Tibial nerve (tissue), 4 donors: ENCODE data around the gene IGF2R. TPM values are rescaled to one million over a fixed set of nuclear protein-coding genes. Genes with fewer than 3 reads are reported as not detected.

ENCODE experiments used
- DNase-seq, 2 donors: peaks; one replicate each; pipeline ENCODE4 v3.0.0-alpha.2; 2019; ENCODE audit warnings: low spot score in 2 of 2
- H3K27ac ChIP-seq, 4 donors: fragments of 200-600 bp; sonication (generic) in 3 of 4; one replicate each; pipeline ENCODE4 v1.5.1; 2017 to 2019; ENCODE audit warnings: mild to moderate bottlenecking in 1 of 4
- H3K27me3 ChIP-seq, 2 donors: fragments of 200-600 bp; sonication (generic) in 1 of 2; one replicate each; pipeline versions ENCODE4 v1.5.1 to v1.6.0; 2017 to 2019
- H3K36me3 ChIP-seq, 3 donors: fragments of 200-600 bp; sonication (generic); one replicate each; pipeline ENCODE4 v1.5.1; 2018 to 2019
- H3K4me1 ChIP-seq, 4 donors: fragments of 200-600 bp; sonication (generic) in 3 of 4; one replicate each; pipeline ENCODE4 v1.5.1; 2017 to 2019
- H3K4me3 ChIP-seq, 4 donors: fragments of 200-600 bp; sonication (generic) in 3 of 4; one replicate each; pipeline ENCODE4 v1.5.1; 2017 to 2019; ENCODE audit warnings: mild to moderate bottlenecking in 1 of 4, moderate library complexity in 1 of 4
- H3K9me3 ChIP-seq, 4 donors: fragments of 200-600 bp; sonication (generic) in 3 of 4; one replicate each; pipeline ENCODE4 v1.5.1; 2017 to 2019
- EP300 ChIP-seq, 2 donors: sonication (generic); formaldehyde crosslinking; IDR thresholded peaks; one replicate each; pipeline ENCODE4 v1.6.1; 2017; ENCODE audit warnings: antibody characterized with exemption in 2 of 2, mild to moderate bottlenecking in 1 of 2
- POLR2A ChIP-seq, 2 donors: fragments of 450-650 bp; IDR thresholded peaks; one replicate each; pipeline ENCODE4 v1.6.1; 2017; ENCODE audit warnings: antibody characterized with exemption in 2 of 2, mild to moderate bottlenecking in 2 of 2, moderate library complexity in 2 of 2
- WGBS, 2 donors: methylation state at CpG; one replicate each; pipeline ENCODE4 v1.1.5; 2018; 5-methylcytosine and 5-hydroxymethylcytosine counted together
- total RNA-seq, 4 donors: library from RNA; depleted of rRNA; stranded (reverse); fragments of >200 nt; gene quantifications; one replicate each; pipeline ENCODE4 v1.1.0, GENCODE V29; 2016
- TF ChIP-seq, protein P1 (sequence below), 5 experiments: fragments of 200-600 bp in 3 of 5; fragments of 450-650 bp in 2 of 5; sonication (generic) in 3 of 5; IDR thresholded peaks; one replicate each; pipeline ENCODE4 v1.5.1; 2016 to 2019; ENCODE audit warnings: antibody characterized with exemption in 5 of 5, mild to moderate bottlenecking in 3 of 5, moderate library complexity in 2 of 5

IGF2R gene
- total RNA-seq, 4 donors from 2014 or later = 60.1 to 81.3 (median 68.5) TPM

DNA sequence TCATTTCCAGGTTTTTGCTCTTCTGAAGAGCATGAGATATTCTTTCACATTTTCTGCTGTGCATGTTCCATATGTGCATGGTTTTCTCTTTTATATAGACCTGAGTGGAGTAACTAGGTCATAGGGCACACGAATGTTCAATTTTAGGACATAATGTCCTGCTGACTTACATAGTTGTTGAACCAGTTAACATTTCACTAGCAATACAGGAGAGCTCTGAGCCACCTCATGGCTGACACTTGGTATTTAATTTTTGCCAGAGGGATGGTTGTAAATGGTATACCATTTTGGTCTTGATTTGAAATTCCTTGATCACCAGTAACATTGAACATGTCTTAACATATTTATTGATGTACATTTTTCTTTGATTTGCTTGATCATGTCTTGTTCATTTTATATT lies 38.3 kb downstream of the IGF2R start:
- peaks cover 0 to 28% (median 0%) of the 10 kb centered on the region in 3 donors for H3K36me3 ChIP-seq
- WGBS, 2 donors = 90% methylated on average over 1 of the region's 1 CpG
- no peaks in the 10 kb centered on the region for H3K27me3 ChIP-seq
- no peaks in the 10 kb centered on the region for H3K9me3 ChIP-seq
- no peak for DNase-seq
- peaks cover 0 to 62% (median 4%) of the 10 kb centered on the region in 4 donors for H3K4me1 ChIP-seq
- no peak overlapping the region for H3K4me3 ChIP-seq
- no peak overlapping the region for H3K27ac ChIP-seq
- TF ChIP-seq POLR2A (IDR thresholded peaks at IDR 0.05) = no peak
- TF ChIP-seq, protein P1, sequence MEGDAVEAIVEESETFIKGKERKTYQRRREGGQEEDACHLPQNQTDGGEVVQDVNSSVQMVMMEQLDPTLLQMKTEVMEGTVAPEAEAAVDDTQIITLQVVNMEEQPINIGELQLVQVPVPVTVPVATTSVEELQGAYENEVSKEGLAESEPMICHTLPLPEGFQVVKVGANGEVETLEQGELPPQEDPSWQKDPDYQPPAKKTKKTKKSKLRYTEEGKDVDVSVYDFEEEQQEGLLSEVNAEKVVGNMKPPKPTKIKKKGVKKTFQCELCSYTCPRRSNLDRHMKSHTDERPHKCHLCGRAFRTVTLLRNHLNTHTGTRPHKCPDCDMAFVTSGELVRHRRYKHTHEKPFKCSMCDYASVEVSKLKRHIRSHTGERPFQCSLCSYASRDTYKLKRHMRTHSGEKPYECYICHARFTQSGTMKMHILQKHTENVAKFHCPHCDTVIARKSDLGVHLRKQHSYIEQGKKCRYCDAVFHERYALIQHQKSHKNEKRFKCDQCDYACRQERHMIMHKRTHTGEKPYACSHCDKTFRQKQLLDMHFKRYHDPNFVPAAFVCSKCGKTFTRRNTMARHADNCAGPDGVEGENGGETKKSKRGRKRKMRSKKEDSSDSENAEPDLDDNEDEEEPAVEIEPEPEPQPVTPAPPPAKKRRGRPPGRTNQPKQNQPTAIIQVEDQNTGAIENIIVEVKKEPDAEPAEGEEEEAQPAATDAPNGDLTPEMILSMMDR (IDR thresholded peaks at IDR 0.05) = no peak

DNA sequence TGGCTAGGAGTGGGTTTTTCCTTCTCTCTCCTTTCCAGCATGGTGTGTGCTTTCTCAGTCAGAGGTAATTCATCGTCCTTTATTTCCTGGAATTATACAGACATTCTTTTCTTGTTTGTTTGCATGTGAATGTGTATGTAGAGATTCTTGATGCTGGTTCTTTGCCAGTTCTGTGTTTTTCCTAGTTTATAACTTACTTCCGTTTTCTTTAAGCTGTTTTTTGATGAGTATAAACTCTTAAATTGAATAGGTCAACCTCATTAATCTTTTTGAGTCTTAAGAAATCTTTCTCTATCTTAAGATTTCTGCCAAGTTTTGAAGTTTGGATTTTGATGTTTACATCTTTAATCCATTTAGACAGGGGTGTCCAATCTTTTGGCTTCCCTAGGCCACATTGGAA lies 38.7 kb downstream of the IGF2R start:
- Histone ChIP-seq H3K4me3 (no peak overlapping the region), H3K27me3 (no peaks in the 10 kb centered on the region), H3K4me1 (peaks cover 0 to 62% (median 4%) of the 10 kb centered on the region in 4 donors), H3K9me3 (no peaks in the 10 kb centered on the region), H3K27ac (peak overlapping the region in 1 of 4 donors; percentile 7), H3K36me3 (peaks cover 0 to 33% (median 0%) of the 10 kb centered on the region in 3 donors)
- no peak for DNase-seq
- WGBS, 2 donors = 31 to 35% methylated on average over 2 of the region's 2 CpGs
- no peak for TF ChIP-seq POLR2A (IDR thresholded peaks at IDR 0.05)
- TF ChIP-seq, protein P1 (IDR thresholded peaks at IDR 0.05) = no peak
- TF ChIP-seq EP300 (IDR thresholded peaks at IDR 0.05) = no peak

DNA sequence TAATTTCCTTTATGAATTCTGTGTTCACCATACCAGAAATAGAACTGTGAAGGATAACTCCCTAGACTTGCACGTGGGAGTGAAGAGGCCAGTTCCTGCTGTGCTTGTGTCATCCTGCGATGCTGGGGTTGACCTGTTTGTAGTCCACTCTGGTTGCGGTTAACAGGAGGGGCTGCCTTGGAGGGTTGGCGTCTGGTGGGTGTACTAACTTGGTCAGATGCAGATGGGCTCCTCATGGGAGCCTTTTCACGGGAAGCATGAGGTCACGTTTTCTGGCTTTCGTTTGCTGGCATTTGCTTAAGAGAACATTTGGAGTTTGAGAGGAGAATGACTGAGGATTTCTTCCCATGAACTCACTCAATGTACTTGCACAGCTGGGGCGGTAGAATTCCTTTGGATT lies 41.2 kb downstream of the IGF2R start:
- H3K4me1 ChIP-seq = peaks cover 0 to 66% (median 6%) of the 10 kb centered on the region in 4 donors
- no peaks in the 10 kb centered on the region for H3K9me3 ChIP-seq
- H3K27ac ChIP-seq = no peak overlapping the region
- TF ChIP-seq, protein P1 (IDR thresholded peaks at IDR 0.05) = no peak
- TF ChIP-seq EP300 (IDR thresholded peaks at IDR 0.05) (peak in 1 of 2 donors; percentile 61), POLR2A (IDR thresholded peaks at IDR 0.05) (no peak)
- H3K36me3 ChIP-seq = peaks cover 0 to 36% (median 0%) of the 10 kb centered on the region in 3 donors
- no peaks in the 10 kb centered on the region for H3K27me3 ChIP-seq
- H3K4me3 ChIP-seq = no peak overlapping the region
- WGBS, 2 donors = 43 to 59% methylated on average over 8 of the region's 8 CpGs
- peak; percentile 44 to 57 for DNase-seq

DNA sequence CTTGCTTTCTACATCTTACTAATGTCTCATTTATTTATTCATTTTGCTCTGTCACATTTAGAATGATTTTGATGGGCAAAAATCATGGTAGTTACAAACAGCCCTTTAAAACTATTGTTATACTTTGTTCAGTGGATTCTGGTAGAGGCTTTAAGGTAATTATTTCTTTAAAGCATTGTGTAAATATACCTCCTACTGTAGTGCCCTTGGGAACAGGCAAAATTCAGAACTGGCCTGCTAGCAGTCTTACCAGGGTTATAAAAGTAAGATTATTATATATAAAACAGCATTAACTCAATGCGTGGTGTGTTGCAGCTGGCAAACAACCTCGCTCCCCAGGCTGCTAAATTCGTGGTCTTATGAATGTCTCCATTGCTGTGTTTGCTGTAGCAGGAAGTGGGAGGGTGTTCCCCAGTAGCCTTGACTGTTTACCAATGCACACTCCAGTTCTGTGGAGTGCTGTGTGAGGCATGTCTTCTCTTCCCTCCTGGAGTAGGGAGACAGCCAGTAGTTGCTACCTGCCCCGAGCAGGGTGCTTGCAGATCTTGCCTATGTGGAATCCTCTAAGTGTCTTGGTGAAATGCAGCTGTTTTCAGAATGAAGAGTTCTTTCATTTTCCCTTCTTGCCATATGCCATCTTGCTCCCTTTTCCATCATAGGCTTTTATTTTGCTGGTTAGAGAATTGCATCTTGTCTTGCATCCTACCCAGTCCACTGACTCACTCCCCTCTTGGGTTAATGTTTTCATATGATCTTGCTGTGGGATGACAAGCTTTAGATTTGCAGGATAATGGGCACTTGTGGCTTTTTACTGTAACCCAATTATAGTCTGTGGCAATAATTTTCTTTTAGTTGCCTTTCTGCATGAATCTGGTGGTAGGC lies 45.3 kb downstream of the IGF2R start:
- Histone ChIP-seq H3K4me1 (peaks cover 0 to 34% (median 4%) of the 10 kb centered on the region in 4 donors), H3K9me3 (no peaks in the 10 kb centered on the region), H3K4me3 (no peak overlapping the region), H3K27me3 (no peaks in the 10 kb centered on the region), H3K36me3 (peaks cover 0 to 47% (median 0%) of the 10 kb centered on the region in 3 donors), H3K27ac (no peak overlapping the region)
- no peak for DNase-seq
- WGBS, 2 donors = 30 to 32% methylated on average over 4 of the region's 4 CpGs
- TF ChIP-seq, protein P1 (IDR thresholded peaks at IDR 0.05) = no peak
- TF ChIP-seq EP300 (IDR thresholded peaks at IDR 0.05) (no peak), POLR2A (IDR thresholded peaks at IDR 0.05) (no peak)

DNA sequence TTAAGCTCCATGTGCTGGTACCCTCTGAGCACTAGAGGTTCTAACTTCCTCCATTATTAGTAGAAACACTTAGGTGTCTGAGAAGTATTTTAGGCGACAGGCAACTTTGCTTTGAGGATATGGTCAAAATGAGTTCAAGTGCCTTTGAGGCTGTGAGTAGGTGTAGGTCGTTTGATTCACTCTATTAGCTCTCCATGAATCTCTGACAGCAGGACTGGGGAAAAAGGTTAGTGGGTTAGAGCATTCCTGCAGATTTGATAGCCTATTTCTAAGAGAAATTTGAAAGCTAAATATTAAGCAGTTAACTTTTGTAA lies 45.9 kb downstream of the IGF2R start:
- DNase-seq = no peak
- H3K27ac ChIP-seq = no peak overlapping the region
- no peaks in the 10 kb centered on the region for H3K27me3 ChIP-seq
- H3K36me3 ChIP-seq = peaks cover 0 to 44% (median 0%) of the 10 kb centered on the region in 3 donors
- peaks cover 0 to 30% (median 4%) of the 10 kb centered on the region in 4 donors for H3K4me1 ChIP-seq
- no peaks in the 10 kb centered on the region for H3K9me3 ChIP-seq
- 55 to 77% methylated on average over 2 of the region's 2 CpGs for WGBS, 2 donors
- TF ChIP-seq EP300 (IDR thresholded peaks at IDR 0.05) (no peak), POLR2A (IDR thresholded peaks at IDR 0.05) (no peak)
- TF ChIP-seq, protein P1 (IDR thresholded peaks at IDR 0.05) = no peak
- no peak overlapping the region for H3K4me3 ChIP-seq
